HG02678 (cell line): ENCODE results near the gene MMP26.
"Not testable (repeated sequence)": the region's sequence is repeated elsewhere in the genome, so short reads cannot be mapped to it uniquely, and the experiment has no call there.

ENCODE experiments used
- ATAC-seq: cut with Tn5 transposase; IDR thresholded peaks from one replicate; pipeline ENCODE4 v1.9.1; 2021; ENCODE audit warnings: mild to moderate bottlenecking, moderate library complexity; ENCODE audit not compliant: unreplicated experiment

Gene MMP26

GRCh38 chr11:4722616-4723534 is 18.3 kb downstream of the MMP26 start:
- ATAC-seq: not testable (repeated sequence)

DNA sequence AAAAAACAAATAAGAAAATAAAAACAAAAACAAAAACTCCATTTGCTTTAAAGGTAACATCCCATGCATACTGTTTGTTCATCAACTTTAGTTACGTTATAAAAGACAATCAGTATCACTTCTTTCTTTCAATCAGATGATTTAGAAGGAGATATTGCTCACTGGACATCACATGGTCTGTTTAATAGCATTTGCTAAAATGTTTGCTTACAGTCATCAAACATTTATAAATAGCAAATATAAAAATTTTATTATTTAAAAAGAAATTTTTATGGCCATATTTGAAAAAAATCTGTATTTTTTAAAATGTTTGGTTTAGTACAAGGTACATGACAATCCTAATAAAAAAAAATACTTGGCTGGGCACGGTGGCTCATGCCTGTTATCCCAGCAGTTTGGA is 22.6 kb downstream of the MMP26 start:
- ATAC-seq: no peak

DNA sequence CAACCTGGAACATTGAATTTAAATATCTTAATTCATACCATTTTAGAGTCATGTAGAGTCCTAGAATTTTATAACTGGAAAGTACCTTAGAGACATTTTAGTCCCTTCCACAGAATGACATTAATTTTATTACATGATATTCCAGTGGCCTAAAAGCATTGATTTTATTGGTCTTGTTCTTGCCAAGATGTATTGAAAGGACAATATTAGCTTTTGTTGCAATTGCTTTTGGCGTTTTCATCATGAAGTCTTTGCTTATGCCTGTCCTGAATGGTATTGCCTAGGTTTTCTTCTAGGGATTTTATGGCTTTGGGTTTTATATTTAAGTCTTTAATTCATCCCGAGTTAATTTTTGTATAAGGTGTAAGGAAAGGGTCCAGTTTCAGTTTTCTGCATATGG is 36.2 kb downstream of the MMP26 start:
- ATAC-seq: no peak

DNA sequence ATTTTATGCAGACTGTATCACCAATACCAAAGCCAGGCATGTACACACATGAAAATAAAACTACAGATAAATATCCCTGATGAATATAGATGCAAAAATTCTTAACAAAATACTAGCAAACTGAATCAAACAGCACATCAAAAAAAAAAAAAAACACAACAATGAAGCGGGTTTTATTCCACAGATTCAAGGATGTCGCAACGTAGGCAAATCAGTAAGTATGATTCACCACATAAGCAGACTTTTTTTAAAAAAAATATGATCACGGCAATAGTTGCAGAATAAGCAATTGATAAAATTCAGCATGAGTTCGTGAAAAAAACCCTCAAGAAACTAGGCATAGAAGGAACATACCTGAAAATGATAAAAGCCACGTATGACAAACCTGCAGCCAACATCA is 43.9 kb downstream of the MMP26 start:
- no peak for ATAC-seq

DNA sequence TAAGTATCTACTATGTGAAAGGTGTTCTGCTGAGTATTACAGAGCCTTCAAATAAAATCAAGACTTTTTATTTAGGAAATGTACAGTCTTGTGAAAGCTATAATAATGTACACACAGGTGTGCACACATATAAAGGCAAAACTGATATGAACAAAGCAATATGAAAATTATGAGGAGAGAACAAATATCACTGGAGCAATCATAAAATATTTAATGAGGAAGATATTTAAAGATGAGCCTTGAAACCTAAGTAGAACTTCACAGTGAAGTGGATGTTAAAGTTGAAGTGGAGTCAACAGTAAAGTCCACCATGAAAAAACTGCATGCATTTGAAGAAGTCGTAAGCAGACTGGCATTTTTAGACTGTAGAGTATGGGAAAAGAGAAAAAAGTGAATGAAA is 46.6 kb downstream of the MMP26 start:
- ATAC-seq: no peak
